Body of pancreas (tissue), 4 donors: ENCODE measurements around the gene GTPBP8. TPM values are rescaled to one million over a fixed set of nuclear protein-coding genes. Genes with fewer than 3 reads are reported as not detected.

Source experiments
- ATAC-seq: fragments of 150-250 bp; one replicate; pipeline ENCODE4 v1.9.1; 2016
- DNase-seq, 4 donors: peaks; one replicate each; pipeline ENCODE4 v3.0.0-alpha.2; 2019
- H3K27ac ChIP-seq, 4 donors: fragments of 200-600 bp; sonication (generic); 1 replicate in 3 of 4; 2 replicates in 1 of 4; pipeline versions ENCODE4 v1.5.1 to v1.6.1; 2016 to 2019; ENCODE audit warnings: mild to moderate bottlenecking in 1 of 4, mixed read lengths in 1 of 4, moderate library complexity in 1 of 4
- H3K27me3 ChIP-seq, 2 donors: fragments of 200-600 bp; sonication (generic); one replicate each; pipeline ENCODE4 v1.6.0; 2016; ENCODE audit warnings: mild to moderate bottlenecking in 1 of 2
- H3K36me3 ChIP-seq, 2 donors: fragments of 200-600 bp; sonication (generic); replicated peaks in 1 of 2; 2 replicates each; pipeline ENCODE4 v1.5.1; 2016; ENCODE audit warnings: low read depth in 2 of 2; ENCODE audit not compliant: insufficient read depth in 1 of 2
- H3K4me1 ChIP-seq: fragments of 200-600 bp; sonication (generic); one replicate; pipeline ENCODE4 v1.6.0; 2016
- H3K4me3 ChIP-seq, 2 donors: fragments of 200-600 bp; sonication (generic); 1 replicate in 1 of 2; 2 replicates in 1 of 2; pipeline ENCODE4 v1.5.1; 2016 to 2019
- H3K9me3 ChIP-seq, 3 donors: fragments of 200-600 bp; sonication (generic); 1 replicate in 2 of 3; 2 replicates in 1 of 3; pipeline ENCODE4 v1.5.1; 2016
- CTCF ChIP-seq, 7 experiments: fragments of 450-650 bp in 4 of 7; fragments of 200-600 bp in 3 of 7; sonication (generic) in 3 of 7; IDR thresholded peaks; one replicate each; pipeline ENCODE4 v1.5.1; 2016 to 2019; ENCODE audit warnings: antibody characterized with exemption in 7 of 7
- POLR2A ChIP-seq, 3 donors: fragments of 450-650 bp; IDR thresholded peaks; one replicate each; pipeline ENCODE4 v1.6.1; 2016; ENCODE audit warnings: antibody characterized with exemption in 3 of 3, mild to moderate bottlenecking in 2 of 3
- WGBS, 2 donors: methylation state at CpG; one replicate each; pipeline ENCODE4 v1.1.5; 2017; 5-methylcytosine and 5-hydroxymethylcytosine counted together
- intact Hi-C: fragments of 100-400 bp; cut with DNase I; formaldehyde crosslinking; loops from one replicate; pipeline ENCODE4 v1.15.1; 2023
- total RNA-seq, 2 donors: library from RNA; depleted of rRNA; stranded (reverse); fragments of >200 nt; gene quantifications; one replicate each; pipeline ENCODE4 v1.1.0, GENCODE V29; 2016

The GTPBP8 gene
- total RNA-seq, 2 donors from 2014 or later = 10.6 to 13.2 TPM

GRCh38 chr3:112987710-112988334, 3.0 kb upstream of the GTPBP8 start:
- Histone ChIP-seq H3K9me3 (no peaks in the 10 kb centered on the region), H3K27me3 (no peaks in the 10 kb centered on the region), H3K36me3 (no peaks in the 10 kb centered on the region), H3K27ac (no peak overlapping the region), H3K4me1 (peaks cover 13% of the 10 kb centered on the region), H3K4me3 (no peak overlapping the region)
- DNase-seq (no peak), ATAC-seq (no peak)
- 83 to 95% methylated on average over 9 of the region's 9 CpGs for WGBS, 2 donors
- intact Hi-C loops = no loop called here
- TF ChIP-seq POLR2A (IDR thresholded peaks at IDR 0.05) (no peak), CTCF (IDR thresholded peaks at IDR 0.05) (no peak)

GRCh38 chr3:112995800-112996199, 5.0 kb downstream of the GTPBP8 start:
- Histone ChIP-seq H3K9me3 (no peaks in the 10 kb centered on the region), H3K36me3 (peaks cover 0 to 12% of the 10 kb centered on the region in 2 donors), H3K27ac (no peak overlapping the region), H3K27me3 (no peaks in the 10 kb centered on the region), H3K4me1 (peaks cover 18% of the 10 kb centered on the region), H3K4me3 (no peak overlapping the region)
- no peak for TF ChIP-seq CTCF (IDR thresholded peaks at IDR 0.05)
- no peak for TF ChIP-seq POLR2A (IDR thresholded peaks at IDR 0.05)
- no peak for ATAC-seq
- no peak for DNase-seq
- WGBS, 2 donors = 73 to 85% methylated on average over 4 of the region's 4 CpGs
- intact Hi-C loops = no loop called here

GRCh38 chr3:113000691-113001090, 9.9 kb downstream of the GTPBP8 start:
- H3K4me1 ChIP-seq = no peaks in the 10 kb centered on the region
- H3K27ac ChIP-seq = no peak overlapping the region
- ATAC-seq = no peak
- no peak for DNase-seq
- H3K36me3 ChIP-seq = peaks cover 0 to 24% of the 10 kb centered on the region in 2 donors
- no peaks in the 10 kb centered on the region for H3K27me3 ChIP-seq
- TF ChIP-seq CTCF (IDR thresholded peaks at IDR 0.05) (no peak), POLR2A (IDR thresholded peaks at IDR 0.05) (no peak)
- no peaks in the 10 kb centered on the region for H3K9me3 ChIP-seq
- 76 to 84% methylated on average over 4 of the region's 4 CpGs for WGBS, 2 donors
- intact Hi-C loops = no loop called here
- no peak overlapping the region for H3K4me3 ChIP-seq

GRCh38 chr3:113002037-113002436, 11.3 kb downstream of the GTPBP8 start:
- H3K27ac ChIP-seq = no peak overlapping the region
- H3K4me1 ChIP-seq = no peaks in the 10 kb centered on the region
- ATAC-seq = no peak
- no peaks in the 10 kb centered on the region for H3K9me3 ChIP-seq
- H3K36me3 ChIP-seq = peaks cover 0 to 30% of the 10 kb centered on the region in 2 donors
- H3K4me3 ChIP-seq = no peak overlapping the region
- no peaks in the 10 kb centered on the region for H3K27me3 ChIP-seq
- no peak for TF ChIP-seq POLR2A (IDR thresholded peaks at IDR 0.05)
- no peak for TF ChIP-seq CTCF (IDR thresholded peaks at IDR 0.05)
- no peak for DNase-seq
- intact Hi-C loops = no loop called here

- intact Hi-C loops = no loop called here
- TF ChIP-seq CTCF (IDR thresholded peaks at IDR 0.05) = no peak
- TF ChIP-seq POLR2A (IDR thresholded peaks at IDR 0.05) = no peak
- DNase-seq (no peak), ATAC-seq (no peak)
- Histone ChIP-seq H3K4me3 (no peak overlapping the region), H3K27me3 (no peaks in the 10 kb centered on the region), H3K4me1 (no peaks in the 10 kb centered on the region), H3K36me3 (peaks cover 0 to 34% of the 10 kb centered on the region in 2 donors), H3K9me3 (no peaks in the 10 kb centered on the region), H3K27ac (no peak overlapping the region)
Measured at GRCh38 chr3:113002679-113003078, 11.9 kb downstream of the GTPBP8 start.
